ENCODE measurements around the gene ARHGAP5.

ARHGAP5 gene

DNA sequence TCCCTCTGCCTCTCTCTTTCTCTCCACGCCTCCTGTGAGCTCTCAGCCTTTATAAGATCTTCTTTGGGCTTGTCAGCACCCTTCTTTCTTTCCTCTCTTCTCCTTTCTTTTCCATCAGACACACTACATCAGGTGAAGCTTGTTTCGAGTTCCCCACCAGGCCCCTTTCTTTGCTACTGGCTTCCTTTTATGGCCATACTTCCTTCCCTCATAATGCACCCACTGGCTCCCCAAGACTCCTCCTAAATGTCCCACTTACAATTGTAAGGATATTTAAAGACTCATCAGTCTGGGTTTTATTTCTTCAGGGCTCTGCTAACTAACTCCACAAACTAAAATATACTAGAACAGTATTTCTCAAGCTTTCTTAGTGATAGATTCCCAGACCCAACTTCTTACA is 129.4 kb downstream of the ARHGAP5 start:
- Histone ChIP-seq H3K9me3 (ENCODE audit: control insufficient read depth, insufficient read depth, low read length) (no peaks in the 10 kb centered on the region), H3K4me1 (ENCODE audit: control insufficient read depth, low read length) (peaks cover 30% of the 10 kb centered on the region), H3K4me3 (ENCODE audit: low read length) (no peak overlapping the region), H3K27me3 (ENCODE audit: control insufficient read depth, low read length) (peaks cover 24% of the 10 kb centered on the region), H3F3A (ENCODE audit: control insufficient read depth, insufficient read depth) (peaks cover 6% of the 10 kb centered on the region; the same call in 1 of the 2 replicates), H3K27ac (ENCODE audit: low read depth, low read length) (no peak overlapping the region), H4K20me1 (ENCODE audit: control insufficient read depth, insufficient read depth, low read depth, low read length) (no peaks in the 10 kb centered on the region), H3K9me2 (replicated peaks; ENCODE audit: control insufficient read depth, low read length) (no peaks in the 10 kb centered on the region), H3K79me2 (ENCODE audit: control insufficient read depth, low read length) (no peaks in the 10 kb centered on the region), H3K36me3 (ENCODE audit: control insufficient read depth, low read length) (no peaks in the 10 kb centered on the region), H3K4me2 (ENCODE audit: low read length) (no peak overlapping the region)
- no peak for TF ChIP-seq EZH2phosphoT487 (IDR thresholded peaks at IDR 0.05; ENCODE audit: borderline replicate concordance, low read length)
- TF ChIP-seq, protein P1, sequence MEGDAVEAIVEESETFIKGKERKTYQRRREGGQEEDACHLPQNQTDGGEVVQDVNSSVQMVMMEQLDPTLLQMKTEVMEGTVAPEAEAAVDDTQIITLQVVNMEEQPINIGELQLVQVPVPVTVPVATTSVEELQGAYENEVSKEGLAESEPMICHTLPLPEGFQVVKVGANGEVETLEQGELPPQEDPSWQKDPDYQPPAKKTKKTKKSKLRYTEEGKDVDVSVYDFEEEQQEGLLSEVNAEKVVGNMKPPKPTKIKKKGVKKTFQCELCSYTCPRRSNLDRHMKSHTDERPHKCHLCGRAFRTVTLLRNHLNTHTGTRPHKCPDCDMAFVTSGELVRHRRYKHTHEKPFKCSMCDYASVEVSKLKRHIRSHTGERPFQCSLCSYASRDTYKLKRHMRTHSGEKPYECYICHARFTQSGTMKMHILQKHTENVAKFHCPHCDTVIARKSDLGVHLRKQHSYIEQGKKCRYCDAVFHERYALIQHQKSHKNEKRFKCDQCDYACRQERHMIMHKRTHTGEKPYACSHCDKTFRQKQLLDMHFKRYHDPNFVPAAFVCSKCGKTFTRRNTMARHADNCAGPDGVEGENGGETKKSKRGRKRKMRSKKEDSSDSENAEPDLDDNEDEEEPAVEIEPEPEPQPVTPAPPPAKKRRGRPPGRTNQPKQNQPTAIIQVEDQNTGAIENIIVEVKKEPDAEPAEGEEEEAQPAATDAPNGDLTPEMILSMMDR (IDR thresholded peaks at IDR 0.05; ENCODE audit: low read depth, low read length, poor library complexity, severe bottlenecking): no peak

DNA sequence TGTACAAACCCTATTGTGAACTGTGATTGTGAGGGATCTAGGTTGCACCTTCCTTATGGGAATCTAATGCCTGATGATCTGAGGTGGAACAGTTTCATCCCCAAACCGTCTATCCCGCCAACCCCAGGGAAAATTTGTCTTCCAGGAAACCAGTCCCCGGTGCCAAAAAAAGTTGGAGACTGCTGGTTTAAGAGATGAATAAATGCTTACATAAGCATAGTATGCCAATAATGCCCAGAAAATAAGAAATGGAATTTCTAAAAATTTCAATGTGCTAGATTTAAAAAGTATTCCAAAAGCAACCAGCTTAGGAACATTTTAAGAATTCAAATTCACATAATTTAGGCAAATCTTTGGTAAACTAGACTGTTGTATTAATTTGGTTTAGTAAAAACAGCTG is 131.4 kb downstream of the ARHGAP5 start:
- TF ChIP-seq, protein P1 (IDR thresholded peaks at IDR 0.05; ENCODE audit: low read depth, low read length, poor library complexity, severe bottlenecking): no peak
- TF ChIP-seq EZH2phosphoT487 (IDR thresholded peaks at IDR 0.05; ENCODE audit: borderline replicate concordance, low read length): no peak
- no peak overlapping the region for H3K4me3 ChIP-seq (ENCODE audit: low read length)
- no peaks in the 10 kb centered on the region for H4K20me1 ChIP-seq (ENCODE audit: control insufficient read depth, insufficient read depth, low read depth, low read length)
- H3K79me2 ChIP-seq (ENCODE audit: control insufficient read depth, low read length): no peaks in the 10 kb centered on the region
- peaks cover 24% of the 10 kb centered on the region for H3K27me3 ChIP-seq (ENCODE audit: control insufficient read depth, low read length)
- no peaks in the 10 kb centered on the region for H3K36me3 ChIP-seq (ENCODE audit: control insufficient read depth, low read length)
- no peak overlapping the region for H3K4me2 ChIP-seq (ENCODE audit: low read length)
- no peak overlapping the region for H3K27ac ChIP-seq (ENCODE audit: low read depth, low read length)
- H3F3A ChIP-seq (ENCODE audit: control insufficient read depth, insufficient read depth): no peaks in the 10 kb centered on the region
- H3K9me2 ChIP-seq (replicated peaks; ENCODE audit: control insufficient read depth, low read length): no peaks in the 10 kb centered on the region
- no peaks in the 10 kb centered on the region for H3K9me3 ChIP-seq (ENCODE audit: control insufficient read depth, insufficient read depth, low read length)
- H3K4me1 ChIP-seq (ENCODE audit: control insufficient read depth, low read length): peaks cover 21% of the 10 kb centered on the region

Measured in DOHH2 (cell line).